SK-N-MC (cell line): ENCODE results near the gene KRT3.

ENCODE experiments used
- EZH2 ChIP-seq: fragments of 200-600 bp; sonication (generic); IDR thresholded peaks from one replicate; pipeline ENCODE4 v1.6.1; 2017; ENCODE audit warnings: antibody characterized with exemption
- POLR2AphosphoS5 ChIP-seq: IDR thresholded peaks from 2 replicates; pipeline ENCODE4 v1.6.1; 2012; ENCODE audit warnings: mild to moderate bottlenecking, low read depth, low read length, borderline replicate concordance

- TF ChIP-seq POLR2AphosphoS5: no peak
- no peak for TF ChIP-seq EZH2
Observed at GRCh38 chr12:52796429-52796794, 495 bp upstream of the KRT3 start.
